Measurements from ENCODE around the gene SLC1A3.

- TF ChIP-seq, protein P1, sequence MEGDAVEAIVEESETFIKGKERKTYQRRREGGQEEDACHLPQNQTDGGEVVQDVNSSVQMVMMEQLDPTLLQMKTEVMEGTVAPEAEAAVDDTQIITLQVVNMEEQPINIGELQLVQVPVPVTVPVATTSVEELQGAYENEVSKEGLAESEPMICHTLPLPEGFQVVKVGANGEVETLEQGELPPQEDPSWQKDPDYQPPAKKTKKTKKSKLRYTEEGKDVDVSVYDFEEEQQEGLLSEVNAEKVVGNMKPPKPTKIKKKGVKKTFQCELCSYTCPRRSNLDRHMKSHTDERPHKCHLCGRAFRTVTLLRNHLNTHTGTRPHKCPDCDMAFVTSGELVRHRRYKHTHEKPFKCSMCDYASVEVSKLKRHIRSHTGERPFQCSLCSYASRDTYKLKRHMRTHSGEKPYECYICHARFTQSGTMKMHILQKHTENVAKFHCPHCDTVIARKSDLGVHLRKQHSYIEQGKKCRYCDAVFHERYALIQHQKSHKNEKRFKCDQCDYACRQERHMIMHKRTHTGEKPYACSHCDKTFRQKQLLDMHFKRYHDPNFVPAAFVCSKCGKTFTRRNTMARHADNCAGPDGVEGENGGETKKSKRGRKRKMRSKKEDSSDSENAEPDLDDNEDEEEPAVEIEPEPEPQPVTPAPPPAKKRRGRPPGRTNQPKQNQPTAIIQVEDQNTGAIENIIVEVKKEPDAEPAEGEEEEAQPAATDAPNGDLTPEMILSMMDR (conservative IDR thresholded peaks at IDR 0.05 in 1 of 2, IDR thresholded peaks at IDR 0.05 in 1 of 2; ENCODE audit: extremely low read depth in 1 of 2, insufficient read depth in 1 of 2, low read depth in 1 of 2, low read length in 2 of 2): no peak
- no peak for TF ChIP-seq EZH2 (IDR thresholded peaks at IDR 0.05; ENCODE audit: borderline replicate concordance, low read length)
Observed at GRCh38 chr5:36721664-36722235, 115.3 kb downstream of the SLC1A3 start.
